ENCODE results near the gene TNFSF13. TPM values are rescaled to one million over a fixed set of nuclear protein-coding genes. Genes with fewer than 3 reads are reported as not detected.
A peak's percentile ranks its signal among the peaks of the same experiment; 100 is the strongest.

The TNFSF13 gene
- total RNA-seq, 1 donor from 2014 or later = 15.3 TPM

GRCh38 chr17:7512824-7513540, 45.6 kb upstream of the TNFSF13 start:
- Mint-ChIP-seq H3K4me3 (no peak overlapping the region), H3K9me3 (no peaks in the 10 kb centered on the region), H3K36me3 (ENCODE audit: low read depth) (peaks cover 67% of the 10 kb centered on the region), H3K27ac (no peak overlapping the region), H3K4me1 (no peaks in the 10 kb centered on the region), H3K27me3 (no peaks in the 10 kb centered on the region)
- POLR2A ChIA-PET = interaction anchor here (0.9 to 4.4 kb wide), 4 partner anchors 29 to 76 kb away, joined by 4 to 98 read pairs (median 5); partner anchors contain the start of genes POLR2A, SENP3 and TNFSF13
- intact Hi-C loops (cut with micrococcal nuclease) = no loop called here
- CTCF ChIA-PET = interaction anchor here (0.7 to 14.2 kb wide), 13 partner anchors 9 to 179 kb away, joined by 3 to 364 read pairs (median 9); partner anchors contain the start of genes SENP3, SOX15, TMEM95 and TNFSF13
- no peak for DNase-seq
- TF ChIP-seq, protein P1, sequence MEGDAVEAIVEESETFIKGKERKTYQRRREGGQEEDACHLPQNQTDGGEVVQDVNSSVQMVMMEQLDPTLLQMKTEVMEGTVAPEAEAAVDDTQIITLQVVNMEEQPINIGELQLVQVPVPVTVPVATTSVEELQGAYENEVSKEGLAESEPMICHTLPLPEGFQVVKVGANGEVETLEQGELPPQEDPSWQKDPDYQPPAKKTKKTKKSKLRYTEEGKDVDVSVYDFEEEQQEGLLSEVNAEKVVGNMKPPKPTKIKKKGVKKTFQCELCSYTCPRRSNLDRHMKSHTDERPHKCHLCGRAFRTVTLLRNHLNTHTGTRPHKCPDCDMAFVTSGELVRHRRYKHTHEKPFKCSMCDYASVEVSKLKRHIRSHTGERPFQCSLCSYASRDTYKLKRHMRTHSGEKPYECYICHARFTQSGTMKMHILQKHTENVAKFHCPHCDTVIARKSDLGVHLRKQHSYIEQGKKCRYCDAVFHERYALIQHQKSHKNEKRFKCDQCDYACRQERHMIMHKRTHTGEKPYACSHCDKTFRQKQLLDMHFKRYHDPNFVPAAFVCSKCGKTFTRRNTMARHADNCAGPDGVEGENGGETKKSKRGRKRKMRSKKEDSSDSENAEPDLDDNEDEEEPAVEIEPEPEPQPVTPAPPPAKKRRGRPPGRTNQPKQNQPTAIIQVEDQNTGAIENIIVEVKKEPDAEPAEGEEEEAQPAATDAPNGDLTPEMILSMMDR (IDR thresholded peaks at IDR 0.05) = no peak
- no peak for ATAC-seq (ENCODE audit: low read depth)

DNA sequence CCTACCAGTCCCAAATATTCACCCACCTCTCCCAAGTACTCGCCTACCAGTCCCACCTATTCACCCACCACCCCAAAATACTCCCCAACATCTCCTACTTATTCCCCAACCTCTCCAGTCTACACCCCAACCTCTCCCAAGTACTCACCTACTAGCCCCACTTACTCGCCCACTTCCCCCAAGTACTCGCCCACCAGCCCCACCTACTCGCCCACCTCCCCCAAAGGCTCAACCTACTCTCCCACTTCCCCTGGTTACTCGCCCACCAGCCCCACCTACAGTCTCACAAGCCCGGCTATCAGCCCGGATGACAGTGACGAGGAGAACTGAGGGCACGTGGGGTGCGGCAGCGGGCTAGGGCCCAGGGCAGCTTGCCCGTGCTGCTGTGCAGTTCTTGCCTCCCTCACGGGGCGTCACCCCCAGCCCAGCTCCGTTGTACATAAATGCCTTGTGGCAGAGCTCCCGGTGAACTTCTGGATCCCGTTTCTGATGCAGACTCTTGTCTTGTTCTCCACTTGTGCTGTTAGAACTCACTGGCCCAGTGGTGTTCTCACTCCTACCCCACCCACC, 44.6 kb upstream of the TNFSF13 start:
- ATAC-seq (ENCODE audit: low read depth) (no peak), DNase-seq (no peak)
- H3K4me1 Mint-ChIP-seq = no peaks in the 10 kb centered on the region
- TF ChIP-seq, protein P1 (IDR thresholded peaks at IDR 0.05) = no peak
- POLR2A ChIA-PET = interaction anchor here (0.6 to 4.4 kb wide), 6 partner anchors 9 to 75 kb away, joined by 3 to 98 read pairs (median 6); partner anchors contain the start of genes POLR2A, SENP3 and TNFSF13
- intact Hi-C loops (cut with micrococcal nuclease) = loop anchor here (1.0 to 2.0 kb wide), 4 partner anchors 47 to 174 kb away; partner anchors contain the start of genes SENP3 and WRAP53
- no peaks in the 10 kb centered on the region for H3K27me3 Mint-ChIP-seq
- H3K36me3 Mint-ChIP-seq (ENCODE audit: low read depth) = peaks cover 57% of the 10 kb centered on the region
- no peaks in the 10 kb centered on the region for H3K9me3 Mint-ChIP-seq
- no peak overlapping the region for H3K27ac Mint-ChIP-seq
- CTCF ChIA-PET = interaction anchor here (0.8 to 14.2 kb wide), 24 partner anchors 9 to 303 kb away, joined by 3 to 364 read pairs (median 5); partner anchors contain the start of genes MPDU1, SENP3, SOX15 and TMEM95
- H3K4me3 Mint-ChIP-seq = no peak overlapping the region

DNA sequence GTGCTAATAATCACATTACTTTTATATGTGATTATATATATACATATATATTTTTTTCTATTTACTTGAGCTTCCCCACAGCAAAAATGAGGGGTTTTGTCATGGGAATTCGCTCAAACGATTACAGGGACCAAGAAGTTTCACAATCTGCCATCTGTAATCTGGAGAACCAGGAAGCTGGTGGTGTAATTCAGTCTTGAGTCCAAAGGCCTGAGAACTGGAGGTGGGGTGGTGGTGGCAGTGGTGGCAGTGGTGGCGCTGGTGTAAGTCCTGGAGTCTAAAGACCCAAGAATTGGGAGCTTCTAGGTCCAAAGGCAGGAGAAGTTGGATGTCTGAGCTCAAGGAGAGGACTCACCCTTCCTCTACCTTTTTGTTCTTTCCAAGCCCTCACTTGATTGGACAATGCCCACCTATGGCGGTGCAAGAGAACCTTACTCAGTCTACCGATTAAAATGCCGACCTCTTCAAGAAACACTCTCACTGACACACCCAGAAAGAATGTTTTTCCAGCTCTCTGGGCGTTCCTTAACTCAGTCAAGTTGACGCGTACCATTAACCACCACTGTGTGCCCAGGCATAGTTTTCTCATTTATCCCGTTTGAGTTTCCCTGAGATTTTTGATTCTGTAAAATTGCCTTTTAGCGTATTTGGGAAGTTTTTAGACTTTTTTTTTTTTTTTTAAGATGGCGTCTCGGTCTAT, 42.5 kb upstream of the TNFSF13 start:
- Mint-ChIP-seq H3K27ac (peak overlapping the region; percentile 35), H3K36me3 (ENCODE audit: low read depth) (peaks cover 37% of the 10 kb centered on the region), H3K4me3 (no peak overlapping the region), H3K27me3 (no peaks in the 10 kb centered on the region), H3K9me3 (no peaks in the 10 kb centered on the region), H3K4me1 (no peaks in the 10 kb centered on the region)
- DNase-seq (no peak), ATAC-seq (ENCODE audit: low read depth) (no peak)
- POLR2A ChIA-PET = interaction anchor here (0.7 to 4.4 kb wide), 6 partner anchors 32 to 87 kb away, joined by 3 to 98 read pairs (median 5); partner anchors contain the start of genes MPDU1, POLR2A, SENP3 and TNFSF13
- CTCF ChIA-PET = interaction anchor here (0.7 to 14.2 kb wide), 10 partner anchors 16 to 80 kb away, joined by 3 to 364 read pairs (median 10); partner anchors contain the start of genes MPDU1, SENP3, SOX15 and TMEM102
- TF ChIP-seq, protein P1 (IDR thresholded peaks at IDR 0.05) = no peak
- intact Hi-C loops (cut with micrococcal nuclease) = loop anchor here (2.0 kb wide), 1 partner anchor 159 kb away; no protein-coding TSS in a partner anchor

GRCh38 chr17:7523033-7523432, 35.5 kb upstream of the TNFSF13 start:
- CTCF ChIA-PET = interaction anchor here (1.0 to 14.2 kb wide), 10 partner anchors 9 to 64 kb away, joined by 3 to 364 read pairs (median 4); partner anchors contain the start of genes SENP3, TNFSF12 and TNFSF13
- ATAC-seq (ENCODE audit: low read depth) = peak; percentile 58
- POLR2A ChIA-PET = interaction anchor here (0.5 to 1.2 kb wide), 7 partner anchors 24 to 66 kb away, joined by 3 to 15 read pairs (median 6); partner anchors contain the start of genes POLR2A and SENP3
- TF ChIP-seq, protein P1 (IDR thresholded peaks at IDR 0.05) = no peak
- peak; percentile 27 for DNase-seq
- H3K9me3 Mint-ChIP-seq = no peaks in the 10 kb centered on the region
- intact Hi-C loops (cut with micrococcal nuclease) = loop anchor here (1.0 kb wide), 1 partner anchor 38 kb away; the partner anchor contains the start of gene SENP3
- H3K4me3 Mint-ChIP-seq = no peak overlapping the region
- no peaks in the 10 kb centered on the region for H3K27me3 Mint-ChIP-seq
- H3K27ac Mint-ChIP-seq = no peak overlapping the region
- H3K4me1 Mint-ChIP-seq = peaks cover 4% of the 10 kb centered on the region
- H3K36me3 Mint-ChIP-seq (ENCODE audit: low read depth) = no peaks in the 10 kb centered on the region

All from activated B cell treated with CpG ODN at 0.5 μM for 24 hours (primary cell).